Kidney capillary endothelial cell (primary cell): ENCODE results near the gene FHIP2A.
"Not testable (repeated sequence)": the region's sequence is repeated elsewhere in the genome, so short reads cannot be mapped to it uniquely, and the experiment has no call there.

Experiments
- DNase-seq: peaks from one replicate; pipeline ENCODE4 v3.0.0-alpha.2; 2018; ENCODE audit warnings: low spot score

The FHIP2A gene, protein sequence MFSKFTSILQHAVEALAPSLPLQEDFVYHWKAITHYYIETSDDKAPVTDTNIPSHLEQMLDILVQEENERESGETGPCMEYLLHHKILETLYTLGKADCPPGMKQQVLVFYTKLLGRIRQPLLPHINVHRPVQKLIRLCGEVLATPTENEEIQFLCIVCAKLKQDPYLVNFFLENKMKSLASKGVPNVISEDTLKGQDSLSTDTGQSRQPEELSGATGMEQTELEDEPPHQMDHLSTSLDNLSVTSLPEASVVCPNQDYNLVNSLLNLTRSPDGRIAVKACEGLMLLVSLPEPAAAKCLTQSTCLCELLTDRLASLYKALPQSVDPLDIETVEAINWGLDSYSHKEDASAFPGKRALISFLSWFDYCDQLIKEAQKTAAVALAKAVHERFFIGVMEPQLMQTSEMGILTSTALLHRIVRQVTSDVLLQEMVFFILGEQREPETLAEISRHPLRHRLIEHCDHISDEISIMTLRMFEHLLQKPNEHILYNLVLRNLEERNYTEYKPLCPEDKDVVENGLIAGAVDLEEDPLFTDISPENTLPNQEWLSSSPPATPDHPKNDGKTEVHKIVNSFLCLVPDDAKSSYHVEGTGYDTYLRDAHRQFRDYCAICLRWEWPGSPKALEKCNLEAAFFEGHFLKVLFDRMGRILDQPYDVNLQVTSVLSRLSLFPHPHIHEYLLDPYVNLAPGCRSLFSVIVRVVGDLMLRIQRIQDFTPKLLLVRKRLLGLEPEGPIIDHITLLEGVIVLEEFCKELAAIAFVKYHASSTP

DNA sequence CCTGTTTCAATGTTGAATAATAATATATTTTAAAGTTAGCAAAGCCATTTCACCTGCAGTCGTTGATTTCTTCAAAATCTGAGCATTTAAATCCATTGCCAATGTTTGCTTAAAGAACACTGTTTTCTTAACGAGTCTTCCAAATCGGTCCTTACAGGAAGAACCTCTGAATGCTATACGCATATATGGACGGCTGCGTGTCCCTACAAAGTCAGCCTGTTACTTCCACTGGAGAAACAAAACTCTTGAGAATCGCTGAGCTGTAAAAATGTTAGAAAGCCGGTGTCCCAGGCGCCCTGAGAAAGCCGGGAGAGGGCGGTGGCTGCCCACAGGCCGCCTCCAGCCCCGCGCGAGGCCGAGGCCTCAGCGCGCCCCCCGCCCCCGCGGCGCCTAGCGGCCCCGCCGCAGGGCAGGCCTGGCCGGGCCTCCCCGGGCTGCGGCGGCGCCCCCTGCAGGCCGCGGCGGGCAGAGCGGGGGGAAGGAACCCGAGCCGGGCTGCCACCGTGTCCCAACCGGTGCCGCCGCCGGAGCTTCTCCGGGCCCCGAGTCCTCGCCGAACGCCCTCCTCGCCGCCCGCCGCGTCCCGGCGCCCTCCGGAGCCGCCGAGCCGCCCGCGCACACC is at the start of gene FHIP2A:
TSS of gene FHIP2A (plus strand) at position 488 of the 622 bp plus-strand sequence. CDS start 299 bp downstream, outside the sequence.
- peak; percentile 73 for DNase-seq

DNA sequence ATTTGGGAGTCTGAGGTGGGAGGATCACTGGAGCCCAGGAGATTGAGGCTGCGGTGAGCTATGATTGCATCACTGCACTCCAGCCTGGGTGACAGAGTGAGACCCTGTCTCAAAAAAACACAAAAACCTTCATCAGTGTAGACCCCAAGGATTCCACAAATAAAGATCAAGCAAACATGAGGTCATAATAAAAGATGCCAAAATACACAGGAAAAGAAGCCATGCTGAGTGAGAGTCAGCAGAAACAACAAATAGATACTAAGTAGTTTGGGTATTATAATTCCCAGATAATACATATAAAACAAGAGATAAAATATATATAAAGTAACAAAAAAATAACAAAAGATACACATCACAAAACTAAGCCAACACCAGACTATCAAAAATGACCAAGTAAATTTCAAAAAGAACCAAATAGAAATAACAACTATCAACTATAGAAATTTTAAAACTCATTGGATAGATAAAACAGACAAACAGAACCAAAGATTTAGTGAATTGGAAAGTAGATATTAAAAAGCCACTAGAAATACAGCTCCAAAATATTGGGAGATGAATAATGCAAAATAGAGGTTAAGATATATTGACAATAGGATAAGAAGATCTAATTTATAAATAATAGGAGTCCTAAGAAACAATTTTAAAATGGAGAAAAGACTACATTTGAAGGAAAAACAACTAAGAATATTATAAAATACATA is 48.9 kb upstream of the FHIP2A start:
- no peak for DNase-seq

DNA sequence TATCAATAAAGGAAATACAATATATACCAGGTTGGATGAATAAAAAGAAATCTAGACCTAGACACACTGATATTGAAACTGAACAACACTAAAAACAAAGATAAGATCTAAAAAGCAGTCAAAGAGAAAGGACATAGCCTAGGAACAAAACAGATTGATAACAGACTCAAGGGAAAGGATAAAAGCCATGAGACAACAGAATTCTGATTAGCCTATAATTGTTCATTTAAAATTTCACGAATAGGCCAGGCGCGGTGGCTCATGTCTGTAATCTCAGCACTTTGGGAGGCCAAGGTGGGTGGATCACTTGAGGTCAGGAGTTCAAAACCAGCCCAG is 48.4 kb upstream of the FHIP2A start:
- no peak for DNase-seq

DNA sequence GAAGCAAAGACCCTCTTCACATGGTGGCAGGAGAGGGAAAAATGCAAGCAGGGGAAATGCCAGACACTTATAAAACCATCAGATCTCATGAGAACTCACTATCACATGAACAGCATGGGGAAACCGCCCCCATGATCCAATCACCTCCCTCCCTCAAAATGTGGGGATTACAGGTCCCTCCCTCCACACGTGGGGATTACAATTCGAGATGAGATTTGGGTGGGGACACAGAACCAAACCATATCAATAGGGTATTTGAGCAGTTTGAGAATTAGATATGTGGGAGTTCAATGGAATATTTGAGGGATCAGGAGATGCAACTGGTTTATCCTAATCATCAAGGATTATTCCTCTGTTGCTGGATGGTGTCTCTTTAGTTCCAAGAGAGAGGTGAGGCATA is 46.5 kb upstream of the FHIP2A start:
- not testable (repeated sequence) for DNase-seq

DNA sequence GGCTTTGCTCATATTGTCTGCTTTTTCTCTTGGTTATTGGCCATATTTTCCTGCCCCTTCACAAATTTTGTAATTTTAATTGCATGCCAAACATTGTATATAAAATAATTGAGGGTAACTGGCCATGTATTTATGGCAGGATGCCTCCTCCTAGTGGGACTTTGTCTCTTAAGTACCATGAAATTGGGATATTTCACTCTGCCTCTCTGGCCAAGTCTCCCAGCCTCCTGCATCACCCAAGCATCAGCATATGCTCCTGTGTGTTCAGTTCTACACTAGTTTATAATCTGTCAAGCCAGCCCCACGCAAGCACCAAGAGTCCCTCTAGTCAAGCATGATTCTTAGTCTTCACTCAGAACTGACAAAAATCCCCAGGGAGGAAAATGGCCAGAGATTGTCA is 44.2 kb upstream of the FHIP2A start:
- DNase-seq, result no peak

DNA sequence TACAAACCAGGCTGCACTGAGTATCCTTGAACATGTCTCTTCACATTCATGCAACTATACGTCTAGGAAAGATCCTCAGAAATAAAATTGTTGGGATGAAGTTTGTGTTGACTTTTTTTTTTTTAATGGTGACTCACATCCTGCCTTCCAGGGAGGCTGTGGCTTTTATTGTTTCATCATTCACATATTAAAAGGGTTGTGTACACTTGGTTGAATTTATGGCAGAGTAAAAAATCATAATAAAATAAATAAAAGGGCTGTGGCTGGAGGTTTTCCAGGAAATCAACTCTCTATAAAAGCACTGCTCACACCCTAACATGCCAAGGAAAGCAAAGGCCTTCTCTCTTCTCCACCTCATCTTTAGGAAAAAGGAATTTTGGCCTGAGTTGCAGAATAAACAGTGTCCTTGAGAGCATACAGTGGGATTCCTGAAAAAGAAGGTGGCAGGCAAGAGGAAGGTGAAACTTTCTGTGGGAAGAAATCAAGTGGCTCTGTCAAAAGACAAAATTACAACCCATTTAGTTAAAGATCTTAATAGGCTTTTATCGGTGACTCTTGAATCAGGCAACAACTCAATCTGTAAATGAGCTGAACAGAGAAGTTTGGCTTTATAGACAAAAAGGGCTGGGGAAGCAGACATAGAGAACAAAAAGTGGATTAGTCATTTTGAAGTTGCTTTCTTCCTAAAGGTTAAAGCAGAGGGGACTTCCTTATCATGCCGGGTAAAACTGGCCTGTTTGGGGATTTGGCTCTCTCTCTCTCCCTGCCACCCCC is 41.6 kb upstream of the FHIP2A start:
- DNase-seq, result peak; percentile 58

DNA sequence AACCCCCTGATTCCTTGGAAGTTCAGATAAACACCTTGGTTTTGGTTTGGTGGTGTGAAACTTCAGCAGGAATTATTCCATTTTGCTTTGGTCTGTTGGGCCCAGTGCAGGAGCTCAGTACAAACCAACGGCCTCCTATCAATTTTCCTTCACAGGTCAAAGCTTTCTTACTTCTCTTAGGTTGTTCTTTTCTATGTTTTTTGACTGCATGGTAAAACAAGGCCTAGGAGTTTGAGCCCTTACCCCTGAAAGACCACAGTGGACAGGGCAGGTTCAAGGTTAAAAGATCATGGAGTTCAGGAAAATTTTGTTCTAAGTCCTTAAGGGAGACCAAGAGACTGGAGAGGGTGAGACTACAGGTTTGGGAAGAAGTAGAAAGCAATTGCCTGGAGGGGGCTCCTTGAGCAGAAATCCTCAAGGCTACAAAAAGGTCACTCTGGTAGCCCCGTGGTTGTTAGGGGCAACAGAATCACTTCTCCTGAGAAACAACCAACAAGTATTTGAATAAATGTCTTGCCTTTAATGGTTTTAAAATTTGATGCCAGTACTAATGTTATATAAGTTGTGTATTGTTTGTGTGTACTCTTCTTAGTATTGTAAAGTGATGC is 40.9 kb upstream of the FHIP2A start:
- DNase-seq, result no peak

DNA sequence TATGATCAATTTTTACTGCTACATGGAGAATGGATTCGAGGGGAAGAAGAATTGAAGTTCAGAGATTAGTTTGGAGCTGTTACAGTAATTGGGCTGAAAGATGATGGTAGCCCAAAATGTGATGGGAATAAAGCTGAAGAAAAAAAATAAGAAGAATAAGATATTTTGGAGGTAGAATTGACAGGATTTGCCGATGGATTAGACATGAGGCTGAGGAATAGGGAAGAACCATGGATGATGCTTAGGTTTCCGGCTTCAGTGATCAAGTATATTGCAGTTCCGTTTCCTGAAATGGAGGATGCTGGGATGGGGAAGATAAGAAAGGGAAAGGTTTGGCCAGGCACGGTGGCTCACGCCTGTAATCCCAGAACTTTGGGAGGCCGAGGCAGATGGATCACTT is 38.9 kb upstream of the FHIP2A start:
- DNase-seq, result no peak

DNA sequence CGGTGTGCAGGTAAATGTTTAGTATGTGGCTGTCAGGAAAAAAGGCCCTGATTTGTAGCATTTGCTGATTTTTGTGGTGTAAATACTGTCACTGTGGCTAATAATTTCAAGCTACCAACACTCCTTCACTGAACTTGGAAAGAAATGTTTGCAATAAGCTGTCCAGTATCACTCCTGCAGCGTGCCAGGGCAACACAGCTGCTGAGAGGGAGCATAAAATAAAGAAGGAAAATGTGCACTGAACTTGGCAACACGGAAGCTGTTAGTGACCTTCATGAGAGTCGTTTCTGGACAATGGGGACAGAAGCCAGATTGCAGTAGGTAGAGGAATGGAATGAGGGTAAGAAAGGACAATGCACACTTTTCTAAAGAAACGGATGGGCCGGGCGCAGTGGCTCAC is 37.9 kb upstream of the FHIP2A start:
- DNase-seq, result no peak

DNA sequence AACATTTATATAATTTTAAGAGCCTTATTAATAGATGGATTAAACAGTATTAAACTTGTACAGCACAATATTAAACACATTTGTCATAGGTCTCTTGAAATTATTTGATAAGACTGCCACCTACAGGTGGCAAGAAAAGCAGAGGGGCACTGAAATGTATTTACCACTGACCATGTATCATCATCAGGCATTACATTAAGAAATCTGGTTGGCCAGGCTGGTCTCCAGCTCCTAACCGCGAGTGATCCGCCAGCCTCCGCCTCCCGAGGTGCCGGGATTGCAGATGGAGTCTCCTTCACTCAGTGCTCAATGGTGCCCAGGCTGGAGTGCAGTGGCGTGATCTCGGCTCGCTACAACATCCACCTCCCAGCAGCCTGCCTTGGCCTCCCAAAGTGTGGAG is 35.1 kb upstream of the FHIP2A start:
- peak; percentile 55 for DNase-seq

DNA sequence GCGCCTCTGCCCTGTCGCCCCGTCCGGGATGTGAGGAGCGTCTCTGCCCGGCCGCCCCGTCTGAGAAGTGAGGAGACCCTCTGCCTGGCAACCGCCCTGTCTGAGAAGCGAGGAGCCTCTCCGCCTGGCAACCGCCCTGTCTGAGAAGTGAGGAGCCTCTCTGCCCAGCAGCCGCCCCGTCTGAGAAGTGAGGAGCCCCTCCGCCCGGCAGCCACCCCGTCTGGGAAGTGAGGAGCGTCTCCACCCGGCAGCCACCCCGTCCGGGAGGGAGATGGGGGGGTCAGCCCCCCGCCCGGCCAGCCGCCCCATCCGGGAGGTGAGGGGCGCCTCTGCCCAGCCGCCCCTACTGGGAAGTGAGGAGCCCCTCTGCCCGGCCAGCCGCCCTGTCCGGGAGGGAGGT is 34.4 kb upstream of the FHIP2A start:
- not testable (repeated sequence) for DNase-seq

DNA sequence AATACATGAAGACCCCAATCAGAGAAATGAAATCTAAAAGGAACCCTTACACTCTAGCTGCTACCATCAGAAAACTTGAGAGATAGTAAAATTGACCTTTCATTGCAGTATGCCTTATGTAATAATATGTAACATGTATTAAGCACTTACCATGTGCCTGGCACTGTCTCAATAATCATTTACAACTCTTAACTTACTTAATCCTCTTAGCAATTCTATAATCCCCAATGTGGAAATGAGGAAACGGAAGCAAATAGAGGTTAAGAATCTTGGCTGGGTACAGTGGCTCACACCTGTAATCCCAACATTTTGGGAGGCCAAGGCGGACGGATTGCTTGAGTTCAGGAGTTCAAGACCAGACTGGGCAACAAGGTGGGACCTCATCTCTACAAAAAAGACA is 29.8 kb upstream of the FHIP2A start:
- DNase-seq, result no peak

DNA sequence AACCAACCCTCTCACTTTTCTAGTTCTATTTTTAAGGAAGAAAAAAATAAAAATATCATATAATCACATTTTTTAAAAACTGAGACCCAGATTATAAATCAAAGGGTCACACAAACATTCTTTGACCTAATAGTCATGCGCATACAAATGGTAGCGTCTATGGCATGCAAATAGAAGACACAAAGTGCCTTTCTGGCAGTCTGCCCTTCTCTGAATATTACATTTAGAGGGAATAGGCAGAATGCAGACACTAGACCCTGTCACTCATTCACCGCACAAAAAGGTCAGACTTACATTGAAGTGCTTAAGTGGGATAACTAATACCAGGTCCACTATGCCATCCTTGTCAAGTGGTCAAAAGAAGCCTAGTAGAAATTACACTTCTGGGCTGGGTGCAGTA is 26.5 kb upstream of the FHIP2A start:
- DNase-seq, result no peak

DNA sequence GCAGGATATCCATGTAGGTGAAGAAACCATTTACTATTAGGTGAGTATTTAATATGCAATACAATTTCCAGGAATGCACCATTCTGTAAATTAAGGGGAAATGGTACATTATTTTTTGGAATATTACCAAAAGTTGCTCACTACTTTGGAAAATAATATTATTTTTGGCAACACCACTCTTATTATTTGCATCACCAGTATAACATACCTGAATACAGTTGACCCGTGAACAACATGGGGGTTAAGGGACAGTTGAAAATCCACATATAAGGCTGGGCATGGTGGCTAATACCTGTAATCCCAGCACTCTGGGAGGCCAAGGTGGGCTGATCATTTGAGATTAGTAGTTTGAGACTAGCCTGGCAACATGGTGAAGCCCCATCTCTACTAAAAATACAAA is 21.2 kb upstream of the FHIP2A start:
- DNase-seq, result no peak

DNA sequence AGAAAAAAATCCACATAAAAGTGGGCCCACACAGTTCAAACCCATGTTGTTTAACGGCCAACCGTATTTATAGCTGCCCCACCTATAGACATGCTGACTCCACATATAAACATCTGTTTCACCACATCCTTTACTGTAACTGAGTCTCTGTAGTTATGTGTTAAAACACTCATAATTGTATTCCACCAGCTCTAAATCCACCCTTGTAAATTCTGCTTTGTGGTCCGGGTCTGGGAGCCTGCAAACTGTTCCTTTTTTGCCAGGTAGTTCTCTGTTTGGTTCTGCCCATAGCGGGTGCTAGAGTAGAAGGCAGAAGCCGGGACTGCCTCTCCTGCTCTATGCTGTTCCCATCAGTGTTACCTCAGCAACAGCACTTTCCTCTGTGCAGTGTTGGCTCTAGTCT is 20.2 kb upstream of the FHIP2A start:
- no peak for DNase-seq

DNA sequence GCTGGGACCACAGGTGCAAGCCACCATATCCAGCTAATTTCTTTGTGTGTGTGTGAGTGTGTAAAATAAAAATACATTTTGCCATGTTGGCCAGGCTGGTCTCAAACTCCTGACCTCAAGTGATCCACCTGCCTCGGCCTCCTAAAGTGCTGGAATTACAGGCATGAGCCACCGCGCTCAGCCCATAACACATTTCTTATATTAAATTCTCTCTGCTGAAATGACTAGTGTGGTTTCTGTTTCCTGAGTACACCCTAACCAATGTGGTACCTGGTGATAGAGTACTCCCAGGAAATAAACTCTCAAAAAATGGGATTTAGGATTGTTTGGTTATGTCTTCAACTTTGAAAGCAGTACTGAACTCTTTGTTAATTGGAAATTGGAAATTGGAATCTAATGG is 19.4 kb upstream of the FHIP2A start:
- DNase-seq, result no peak

DNA sequence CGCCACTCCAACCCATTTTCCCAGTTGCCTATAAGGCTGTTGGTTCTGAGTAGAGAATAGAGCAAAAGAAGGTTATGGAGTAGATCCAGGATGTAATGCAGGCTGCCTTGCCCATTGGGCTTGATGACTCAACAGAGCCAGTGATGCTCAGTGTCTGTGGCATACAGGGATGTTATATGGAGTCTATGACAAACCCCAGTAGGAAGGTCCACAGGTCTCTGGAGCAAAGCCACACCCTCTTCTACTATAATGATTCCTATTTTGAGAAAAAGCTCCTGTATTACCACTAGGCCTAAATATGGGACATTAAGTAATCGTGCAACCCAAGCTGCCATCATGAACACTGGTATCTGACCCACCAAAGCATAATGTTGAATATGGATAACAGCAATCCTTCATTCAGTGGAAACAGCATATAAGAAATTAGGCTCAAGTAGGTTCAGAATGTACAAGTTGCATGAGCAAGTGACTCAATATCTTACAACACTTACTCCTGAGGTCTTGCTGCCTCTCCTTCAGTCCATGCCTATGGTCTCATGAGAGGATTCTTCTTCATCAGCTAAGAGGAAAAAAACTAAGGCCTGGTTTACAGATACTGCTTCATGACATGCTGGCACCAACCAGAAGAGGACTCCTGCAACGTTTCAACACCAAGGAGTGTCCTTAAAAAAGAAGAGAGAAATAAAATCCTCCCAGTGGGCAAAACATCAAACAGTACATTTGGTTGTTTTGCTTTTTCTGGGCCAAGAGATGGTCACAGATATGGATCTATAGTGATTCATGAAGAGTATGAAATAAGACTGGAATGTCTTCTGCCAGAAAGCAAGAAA is 14.8 kb upstream of the FHIP2A start:
- no peak for DNase-seq

DNA sequence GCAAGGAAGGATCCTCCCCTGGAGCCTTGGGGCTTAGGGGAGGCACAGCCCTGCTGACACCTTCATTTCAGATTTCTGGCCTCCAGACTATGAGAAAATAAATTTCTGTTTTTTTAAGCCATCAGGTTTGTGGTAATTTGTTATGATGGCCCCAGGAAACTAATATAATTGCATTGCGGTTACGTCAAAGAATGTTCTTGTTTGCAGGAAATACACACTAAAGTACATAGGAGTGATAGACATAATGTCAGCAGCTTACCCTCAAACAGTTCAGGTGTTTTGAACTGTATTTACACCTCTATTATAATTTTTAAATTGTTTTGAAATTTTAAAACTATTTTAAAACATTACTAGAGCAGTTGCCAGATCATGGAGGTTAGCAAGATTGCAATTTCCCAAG is 12.6 kb upstream of the FHIP2A start:
- no peak for DNase-seq

DNA sequence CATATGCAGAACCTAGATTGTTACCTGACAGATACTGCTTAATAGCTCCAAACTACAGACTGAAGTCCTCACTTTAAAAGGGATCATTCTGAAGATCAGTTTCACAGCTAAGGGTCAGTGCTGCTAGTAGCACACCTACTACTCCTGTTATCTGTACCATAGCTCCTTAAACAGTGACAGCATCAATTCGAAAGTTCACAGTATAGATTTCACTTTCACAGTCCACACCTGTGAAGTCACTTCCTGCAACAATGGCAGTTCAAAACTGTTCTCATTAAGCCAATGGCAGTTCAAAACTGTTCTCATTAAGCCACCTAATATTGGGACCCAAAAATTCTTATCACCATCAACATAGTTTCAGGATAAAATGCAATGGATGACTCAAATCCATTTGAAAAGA is 10.7 kb upstream of the FHIP2A start:
- no peak for DNase-seq

DNA sequence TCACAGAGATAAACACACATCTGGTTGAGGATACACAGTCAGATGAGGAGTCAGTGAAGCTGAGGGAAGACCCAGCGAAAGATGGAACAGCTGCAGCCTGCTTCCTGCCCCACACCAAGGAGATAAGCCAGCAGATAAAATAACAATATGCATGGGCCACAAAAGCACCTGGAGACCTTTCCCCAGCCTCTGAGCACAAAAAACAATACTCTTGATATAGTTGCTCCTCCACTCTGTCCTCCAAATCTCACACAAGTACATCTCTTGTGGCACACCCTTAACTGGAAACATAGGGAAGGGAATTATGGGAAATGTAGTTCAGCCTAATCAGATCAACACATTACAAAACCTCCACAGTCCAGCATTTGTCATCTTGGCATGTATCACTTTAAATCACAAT is 9.7 kb upstream of the FHIP2A start:
- no peak for DNase-seq
